ENCODE data around the gene MPST. TPM values are rescaled to one million over a fixed set of nuclear protein-coding genes. Genes with fewer than 3 reads are reported as not detected.
A peak's percentile ranks its signal among the peaks of the same experiment; 100 is the strongest.

MPST gene
- total RNA-seq, 2 experiments from 2014 or later: 1.7 to 1.8 TPM

- H3K4me3 Mint-ChIP-seq: peak overlapping the region; percentile 85
- CTCF ChIA-PET: no interaction called here
- H3K36me3 Mint-ChIP-seq (ENCODE audit: low read depth): no peaks in the 10 kb centered on the region
- H3K27ac ChIP-seq (ENCODE audit: low read depth in 1 of 2, low read length in 2 of 2): no peak overlapping the region
- no peaks in the 10 kb centered on the region for H3K9me3 ChIP-seq (ENCODE audit: control insufficient read depth in 1 of 2, insufficient read depth in 1 of 2, low read length in 2 of 2)
- peak overlapping the region; percentile 42 for H3K4me3 ChIP-seq (ENCODE audit: low read length)
- no peak for ATAC-seq (ENCODE audit: poor library complexity)
- peaks cover 29% of the 10 kb centered on the region for H3K4me1 ChIP-seq (ENCODE audit: insufficient read depth, low read length)
- no peak overlapping the region for H3K27ac Mint-ChIP-seq
- H3K27me3 ChIP-seq (ENCODE audit: control insufficient read depth in 1 of 2, insufficient read depth in 2 of 2, low read length in 2 of 2): peaks cover 0 to 4% of the 10 kb centered on the region in 2 experiments
- peaks cover 11% of the 10 kb centered on the region for H3K4me1 Mint-ChIP-seq (ENCODE audit: low read depth)
- H3K27me3 Mint-ChIP-seq: peaks cover 13% of the 10 kb centered on the region
- peak in 1 of 14 experiments; percentile 5 for DNase-seq
- no peaks in the 10 kb centered on the region for H3K36me3 ChIP-seq (ENCODE audit: insufficient read depth, low read length)
- TF ChIP-seq CTCF (IDR thresholded peaks at IDR 0.05): no peak
- no peaks in the 10 kb centered on the region for H3K9me3 Mint-ChIP-seq
- intact Hi-C loops (cut with DNase I, micrococcal nuclease): loop anchor here in 1 of 2 experiments (10.0 kb wide), 1 partner anchor 73 kb away; no protein-coding TSS in a partner anchor
- POLR2A ChIA-PET: interaction anchor here (1.2 kb wide), 2 partner anchors 224 to 242 kb away, joined by 3 to 4 read pairs; partner anchors contain the start of gene IFT27
Observed at GRCh38 chr22:37018086-37018814, 1.3 kb upstream of the MPST start.

DNA sequence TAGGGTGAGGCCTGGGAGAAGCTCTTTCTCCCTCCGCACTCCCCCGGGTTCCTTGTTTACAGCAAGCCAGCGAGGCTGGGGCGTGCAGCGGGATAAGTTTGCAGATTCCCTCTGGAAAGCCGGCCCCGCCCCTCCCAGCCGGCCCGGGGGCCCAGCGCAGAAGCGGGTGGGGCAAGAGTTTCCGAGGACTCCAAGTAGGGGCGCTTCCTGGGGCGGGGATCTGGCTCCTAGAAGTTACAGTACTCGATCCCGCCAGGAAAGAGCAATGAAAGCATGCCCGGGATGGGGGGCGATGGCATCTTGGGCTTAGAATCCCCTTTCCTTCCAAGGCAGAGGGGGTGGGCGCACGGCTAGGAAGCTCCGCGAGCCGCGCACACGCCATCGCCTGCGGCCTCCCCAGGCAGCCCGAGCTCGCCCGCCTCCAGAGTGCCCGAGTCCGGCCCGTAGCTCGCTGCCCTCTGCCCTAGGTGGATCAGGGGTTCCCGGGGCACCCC is 680 bp upstream of the MPST start:
- Mint-ChIP-seq H3K27ac (no peak overlapping the region), H3K9me3 (no peaks in the 10 kb centered on the region), H3K36me3 (ENCODE audit: low read depth) (no peaks in the 10 kb centered on the region), H3K27me3 (peaks cover 13% of the 10 kb centered on the region), H3K4me3 (peak overlapping the region; percentile 85), H3K4me1 (ENCODE audit: low read depth) (peaks cover 11% of the 10 kb centered on the region)
- Histone ChIP-seq H3K27ac (ENCODE audit: low read depth in 1 of 2, low read length in 2 of 2) (no peak overlapping the region), H3K4me3 (ENCODE audit: low read length) (peak overlapping the region; percentile 42), H3K36me3 (ENCODE audit: insufficient read depth, low read length) (no peaks in the 10 kb centered on the region), H3K9me3 (ENCODE audit: control insufficient read depth in 1 of 2, insufficient read depth in 1 of 2, low read length in 2 of 2) (no peaks in the 10 kb centered on the region), H3K4me1 (ENCODE audit: insufficient read depth, low read length) (peaks cover 29% of the 10 kb centered on the region), H3K27me3 (ENCODE audit: control insufficient read depth in 1 of 2, insufficient read depth in 2 of 2, low read length in 2 of 2) (peaks cover 0 to 4% of the 10 kb centered on the region in 2 experiments)
- intact Hi-C loops (cut with DNase I, micrococcal nuclease): loop anchor here in 1 of 2 experiments (10.0 kb wide), 1 partner anchor 74 kb away; no protein-coding TSS in a partner anchor
- DNase-seq: peak in 1 of 14 experiments; percentile 30
- no peak for TF ChIP-seq CTCF (IDR thresholded peaks at IDR 0.05)
- POLR2A ChIA-PET: interaction anchor here (0.8 to 1.2 kb wide), 3 partner anchors 183 to 243 kb away, joined by 3 to 4 read pairs (median 3); partner anchors contain the start of gene IFT27
- ATAC-seq (ENCODE audit: poor library complexity): no peak
- CTCF ChIA-PET: interaction anchor here (0.6 to 0.7 kb wide), 3 partner anchors 101 to 246 kb away, joined by 3 to 5 read pairs (median 5); no protein-coding TSS in a partner anchor

- TF ChIP-seq CTCF (IDR thresholded peaks at IDR 0.05): no peak
- H3K27me3 ChIP-seq (ENCODE audit: control insufficient read depth in 1 of 2, insufficient read depth in 2 of 2, low read length in 2 of 2): peaks cover 0 to 4% of the 10 kb centered on the region in 2 experiments
- no peak overlapping the region for H3K27ac ChIP-seq (ENCODE audit: low read depth in 1 of 2, low read length in 2 of 2)
- Mint-ChIP-seq H3K27ac (no peak overlapping the region), H3K4me1 (ENCODE audit: low read depth) (peaks cover 11% of the 10 kb centered on the region), H3K36me3 (ENCODE audit: low read depth) (no peaks in the 10 kb centered on the region), H3K9me3 (no peaks in the 10 kb centered on the region), H3K4me3 (peak overlapping the region; percentile 88), H3K27me3 (peaks cover 13% of the 10 kb centered on the region)
- POLR2A ChIA-PET: no interaction called here
- no peaks in the 10 kb centered on the region for H3K9me3 ChIP-seq (ENCODE audit: control insufficient read depth in 1 of 2, insufficient read depth in 1 of 2, low read length in 2 of 2)
- H3K4me3 ChIP-seq (ENCODE audit: low read length): peak overlapping the region; percentile 64
- DNase-seq (peak in 3 of 14 experiments; percentile 8 to 27 (median 23)), ATAC-seq (ENCODE audit: poor library complexity) (peak; percentile 14)
- intact Hi-C loops (cut with DNase I, micrococcal nuclease): no loop called here
- no peaks in the 10 kb centered on the region for H3K36me3 ChIP-seq (ENCODE audit: insufficient read depth, low read length)
- CTCF ChIA-PET: no interaction called here
- peaks cover 29% of the 10 kb centered on the region for H3K4me1 ChIP-seq (ENCODE audit: insufficient read depth, low read length)
Observed at GRCh38 chr22:37020192-37020479, 594 bp downstream of the MPST start.

All from CD4-positive, alpha-beta T cell (primary cell).